ENCODE measurements around the gene CACNA1H. TPM values are rescaled to one million over a fixed set of nuclear protein-coding genes. Genes with fewer than 3 reads are reported as not detected.

CACNA1H gene
- total RNA-seq, 1 donor from 2014 or later = 0.02 TPM

- no peak for TF ChIP-seq CTCF (IDR thresholded peaks at IDR 0.05)
- Mint-ChIP-seq H3K4me3 (no peak overlapping the region), H3K9me3 (no peaks in the 10 kb centered on the region), H3K27ac (no peak overlapping the region), H3K4me1 (no peaks in the 10 kb centered on the region), H3K36me3 (ENCODE audit: low read depth) (no peaks in the 10 kb centered on the region), H3K27me3 (peaks cover 1% of the 10 kb centered on the region)
- intact Hi-C loops (cut with micrococcal nuclease) = no loop called here
- CTCF ChIA-PET = no interaction called here
- no peak for DNase-seq
- ATAC-seq (ENCODE audit: low read depth) = no peak
- POLR2A ChIA-PET = no interaction called here
Measured at GRCh38 chr16:1217526-1217925, 64.6 kb downstream of the CACNA1H start.

- CTCF ChIA-PET = no interaction called here
- ATAC-seq (ENCODE audit: low read depth) = no peak
- H3K9me3 Mint-ChIP-seq = no peaks in the 10 kb centered on the region
Measured at GRCh38 chr16:1218061-1218929, 65.4 kb downstream of the CACNA1H start.

GRCh38 chr16:1218930-1219611, 66.2 kb downstream of the CACNA1H start:
- H3K4me1 Mint-ChIP-seq = no peaks in the 10 kb centered on the region
- ChIA-PET CTCF (no interaction called here), POLR2A (no interaction called here)
- H3K9me3 Mint-ChIP-seq = no peaks in the 10 kb centered on the region
- TF ChIP-seq CTCF (IDR thresholded peaks at IDR 0.05) = no peak
- ATAC-seq (ENCODE audit: low read depth) (no peak), DNase-seq (no peak)
- no peak overlapping the region for H3K27ac Mint-ChIP-seq
- intact Hi-C loops (cut with micrococcal nuclease) = no loop called here
- H3K27me3 Mint-ChIP-seq = peaks cover 1% of the 10 kb centered on the region
- no peak overlapping the region for H3K4me3 Mint-ChIP-seq
- H3K36me3 Mint-ChIP-seq (ENCODE audit: low read depth) = no peaks in the 10 kb centered on the region

More at GRCh38 chr16:1218061-1218929, 65.4 kb downstream of the CACNA1H start:
- Mint-ChIP-seq H3K4me1 (no peaks in the 10 kb centered on the region), H3K27ac (no peak overlapping the region), H3K27me3 (peaks cover 1% of the 10 kb centered on the region), H3K36me3 (ENCODE audit: low read depth) (no peaks in the 10 kb centered on the region), H3K4me3 (no peak overlapping the region)
- intact Hi-C loops (cut with micrococcal nuclease) = no loop called here
- DNase-seq = no peak
- no peak for TF ChIP-seq CTCF (IDR thresholded peaks at IDR 0.05)
- POLR2A ChIA-PET = no interaction called here

- Mint-ChIP-seq H3K36me3 (ENCODE audit: low read depth) (no peaks in the 10 kb centered on the region), H3K4me3 (no peak overlapping the region), H3K27ac (no peak overlapping the region), H3K9me3 (no peaks in the 10 kb centered on the region), H3K27me3 (peaks cover 1% of the 10 kb centered on the region), H3K4me1 (no peaks in the 10 kb centered on the region)
- ATAC-seq (ENCODE audit: low read depth) (no peak), DNase-seq (no peak)
- ChIA-PET CTCF (no interaction called here), POLR2A (no interaction called here)
- intact Hi-C loops (cut with micrococcal nuclease) = no loop called here
- TF ChIP-seq CTCF (IDR thresholded peaks at IDR 0.05) = no peak
Measured at GRCh38 chr16:1220098-1220728, 67.3 kb downstream of the CACNA1H start.
